ENCODE data around the gene HDC. TPM values are rescaled to one million over a fixed set of nuclear protein-coding genes. Genes with fewer than 3 reads are reported as not detected.
A peak's percentile ranks its signal among the peaks of the same experiment; 100 is the strongest.

Gene HDC
- total RNA-seq, 8 experiments from 2014 or later: 0.15 to 0.57 (median 0.29) TPM; not detected in 4

DNA sequence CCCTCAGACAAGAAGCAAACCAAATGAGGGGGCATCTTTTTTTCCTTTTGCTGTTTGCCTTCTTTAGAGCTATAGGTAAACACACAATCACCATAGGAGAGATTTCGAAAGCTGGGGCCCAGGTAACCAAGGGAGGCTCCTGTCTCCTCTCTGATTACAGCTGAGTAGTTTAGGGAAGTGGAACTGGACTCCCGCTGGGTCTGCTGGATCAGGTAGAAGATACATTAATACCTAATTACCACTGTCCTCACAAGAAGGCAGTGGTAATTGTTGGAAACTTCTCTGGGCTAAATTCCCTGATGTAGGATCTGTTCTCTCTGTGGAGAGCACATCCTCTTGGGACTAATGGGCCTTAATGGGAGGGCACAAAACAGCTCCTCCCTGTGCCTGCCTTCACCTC lies 32.7 kb downstream of the HDC start:
- Histone ChIP-seq H3K4me3 (no peak overlapping the region), H3K4me1 (replicated peaks in 1 of 2) (no peaks in the 10 kb centered on the region), H3K27ac (no peak overlapping the region)
- whole genome bisulfite sequencing, 10 experiments: 0 to 100% (median 60%) methylated on average over 1 to 2 of the region's 2 CpGs; no CpG with 5 or more reads in 4 of the 10 experiments
- ATAC-seq (replicated peaks in 6 of 8): no peak
- in situ Hi-C loops (cut with MboI; ENCODE audit: low pct_unique_long_range_greater_than_20kb in 2 of 9, low sequenced_read_pairs in 9 of 9, unreplicated experiment in 9 of 9): no loop called here

DNA sequence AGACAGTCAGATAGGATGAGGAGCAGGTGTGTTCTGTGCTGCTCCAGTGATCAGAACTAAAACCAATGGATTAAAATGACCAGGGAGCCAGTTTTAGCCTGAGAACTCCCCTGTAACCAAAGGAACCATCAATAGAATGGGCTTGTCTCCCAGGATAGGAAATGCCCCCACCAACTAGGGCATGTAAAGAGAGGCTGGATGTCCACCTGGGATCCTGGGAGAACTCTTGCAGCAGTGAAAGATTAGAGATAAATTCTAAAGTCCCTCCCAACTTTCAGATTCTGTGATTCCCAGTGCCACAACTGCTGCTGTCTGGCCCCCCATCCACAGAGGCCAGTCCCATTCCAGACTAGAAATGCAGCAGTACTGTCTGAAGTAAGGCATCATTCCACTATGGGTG lies 33.8 kb downstream of the HDC start:
- in situ Hi-C loops (cut with MboI; ENCODE audit: low pct_unique_long_range_greater_than_20kb in 2 of 9, low sequenced_read_pairs in 9 of 9, unreplicated experiment in 9 of 9): no loop called here
- ATAC-seq (replicated peaks in 6 of 8): no peak
- no peak overlapping the region for H3K27ac ChIP-seq
- no peak overlapping the region for H3K4me3 ChIP-seq
- H3K4me1 ChIP-seq (replicated peaks in 1 of 2): no peaks in the 10 kb centered on the region

DNA sequence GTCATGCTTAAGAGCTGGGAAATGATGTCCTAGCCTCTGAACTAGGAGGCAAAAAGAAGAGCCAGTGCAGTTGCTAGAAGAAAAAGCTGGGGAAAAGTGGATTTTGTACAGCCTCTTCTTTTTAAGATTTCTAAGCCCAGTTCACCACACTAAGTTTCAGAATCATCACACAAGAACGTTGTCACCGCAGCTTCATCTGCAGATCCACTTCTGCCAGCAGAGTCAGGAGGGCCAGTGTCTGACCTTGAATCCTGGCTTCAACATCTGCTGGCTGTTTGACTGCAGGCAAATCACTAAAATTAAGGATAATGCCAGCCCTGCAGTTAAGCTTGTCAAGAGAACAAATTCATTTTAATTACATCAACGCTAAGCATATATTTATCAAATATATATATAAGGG lies 36.2 kb downstream of the HDC start:
- H3K4me1 ChIP-seq (replicated peaks in 1 of 2): no peaks in the 10 kb centered on the region
- no peak overlapping the region for H3K4me3 ChIP-seq
- no peak overlapping the region for H3K27ac ChIP-seq
- in situ Hi-C loops (cut with MboI; ENCODE audit: low pct_unique_long_range_greater_than_20kb in 2 of 9, low sequenced_read_pairs in 9 of 9, unreplicated experiment in 9 of 9): no loop called here
- WGBS, 10 experiments: 55 to 100% (median 100%) methylated on average over 1 to 3 of the region's 3 CpGs; no CpG with 5 or more reads in 1 of the 10 experiments
- no peak for ATAC-seq (replicated peaks in 6 of 8)

DNA sequence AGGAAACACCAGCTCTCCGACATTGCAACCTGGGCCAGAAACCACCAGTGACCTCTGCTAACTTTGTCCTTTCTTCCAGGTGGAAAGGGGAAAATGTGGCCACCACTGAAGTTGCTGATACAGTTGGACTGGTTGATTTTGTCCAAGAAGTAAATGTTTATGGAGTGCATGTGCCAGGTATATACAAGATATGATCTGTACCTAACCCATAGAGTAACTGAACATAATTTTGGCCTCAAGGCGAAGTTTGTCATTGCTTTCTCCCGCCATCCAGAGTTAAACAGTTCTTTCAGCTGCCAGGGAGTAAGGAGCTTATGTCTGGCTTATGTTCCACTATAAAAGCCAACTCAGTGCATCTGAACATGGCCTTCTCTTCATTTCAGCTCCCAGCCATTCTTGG lies 36.7 kb downstream of the HDC start:
- Histone ChIP-seq H3K4me3 (no peak overlapping the region), H3K27ac (no peak overlapping the region), H3K4me1 (replicated peaks in 1 of 2) (no peaks in the 10 kb centered on the region)
- in situ Hi-C loops (cut with MboI; ENCODE audit: low pct_unique_long_range_greater_than_20kb in 2 of 9, low sequenced_read_pairs in 9 of 9, unreplicated experiment in 9 of 9): no loop called here
- no peak for ATAC-seq (replicated peaks in 6 of 8)
- WGBS, 10 experiments: 80 to 100% (median 90%) methylated on average over 1 to 3 of the region's 3 CpGs; no CpG with 5 or more reads in 3 of the 10 experiments

DNA sequence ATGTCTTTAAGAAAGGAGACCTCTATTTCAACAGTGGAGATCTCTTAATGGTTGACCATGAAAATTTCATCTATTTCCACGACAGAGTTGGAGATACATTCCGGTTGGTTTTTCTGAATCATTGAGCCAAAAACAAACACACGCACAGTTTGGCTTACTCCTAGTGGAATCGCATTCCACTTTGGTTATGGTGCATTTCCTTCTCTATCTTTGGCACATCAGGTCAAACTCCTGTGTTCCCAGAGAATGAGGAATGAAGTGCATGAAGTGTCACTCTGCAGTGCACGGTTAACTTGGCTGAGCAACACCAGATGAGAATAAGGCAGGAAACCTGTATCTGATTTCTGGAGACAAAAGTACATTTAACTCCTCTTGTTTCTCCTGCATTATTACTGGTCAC lies 38.5 kb downstream of the HDC start:
- in situ Hi-C loops (cut with MboI; ENCODE audit: low pct_unique_long_range_greater_than_20kb in 2 of 9, low sequenced_read_pairs in 9 of 9, unreplicated experiment in 9 of 9): no loop called here
- Histone ChIP-seq H3K27ac (no peak overlapping the region), H3K4me3 (no peak overlapping the region), H3K4me1 (replicated peaks in 1 of 2) (no peaks in the 10 kb centered on the region)
- WGBS, 10 experiments: 22 to 100% (median 86%) methylated on average over 1 to 5 of the region's 5 CpGs; no CpG with 5 or more reads in 1 of the 10 experiments
- ATAC-seq (replicated peaks in 6 of 8): no peak

- WGBS, 10 experiments: 81 to 100% (median 98%) methylated on average over 2 to 3 of the region's 3 CpGs
- no peak overlapping the region for H3K27ac ChIP-seq
- H3K4me3 ChIP-seq: no peak overlapping the region
- no peak for ATAC-seq (replicated peaks in 6 of 8)
- in situ Hi-C loops (cut with MboI; ENCODE audit: low pct_unique_long_range_greater_than_20kb in 2 of 9, low sequenced_read_pairs in 9 of 9, unreplicated experiment in 9 of 9): no loop called here
- H3K4me1 ChIP-seq (replicated peaks in 1 of 2): no peaks in the 10 kb centered on the region
Observed at GRCh38 chr15:50225938-50226337, 39.6 kb downstream of the HDC start.

- WGBS, 10 experiments: 0 to 100% (median 86%) methylated on average over 1 of the region's 1 CpG; no CpG with 5 or more reads in 1 of the 10 experiments
- in situ Hi-C loops (cut with MboI; ENCODE audit: low pct_unique_long_range_greater_than_20kb in 2 of 9, low sequenced_read_pairs in 9 of 9, unreplicated experiment in 9 of 9): no loop called here
- Histone ChIP-seq H3K4me1 (replicated peaks in 1 of 2) (no peaks in the 10 kb centered on the region), H3K27ac (no peak overlapping the region), H3K4me3 (no peak overlapping the region)
- no peak for ATAC-seq (replicated peaks in 6 of 8)
Observed at GRCh38 chr15:50225057-50225456, 40.5 kb downstream of the HDC start.

DNA sequence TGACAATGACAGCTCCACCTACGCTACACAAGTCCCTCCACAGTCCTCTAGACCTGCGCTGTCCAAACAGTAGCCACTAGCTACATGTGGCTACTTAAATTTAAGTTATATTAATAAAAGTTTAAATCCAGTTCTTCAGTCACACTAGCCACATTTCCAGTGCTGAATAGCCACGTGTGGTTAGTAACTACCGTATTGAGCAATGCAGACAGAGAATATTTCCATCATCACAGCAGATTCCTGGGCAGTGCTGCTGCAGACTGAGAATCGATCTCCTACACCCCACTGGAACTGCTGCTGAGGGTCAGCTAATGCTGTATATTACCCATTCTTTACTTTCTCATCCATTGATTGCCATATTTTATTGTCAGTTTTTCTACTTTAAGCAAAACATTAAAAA lies 40.9 kb downstream of the HDC start:
- peak in 1 of 8 experiments; percentile 32 for ATAC-seq (replicated peaks in 6 of 8)
- no peak overlapping the region for H3K4me3 ChIP-seq

DNA sequence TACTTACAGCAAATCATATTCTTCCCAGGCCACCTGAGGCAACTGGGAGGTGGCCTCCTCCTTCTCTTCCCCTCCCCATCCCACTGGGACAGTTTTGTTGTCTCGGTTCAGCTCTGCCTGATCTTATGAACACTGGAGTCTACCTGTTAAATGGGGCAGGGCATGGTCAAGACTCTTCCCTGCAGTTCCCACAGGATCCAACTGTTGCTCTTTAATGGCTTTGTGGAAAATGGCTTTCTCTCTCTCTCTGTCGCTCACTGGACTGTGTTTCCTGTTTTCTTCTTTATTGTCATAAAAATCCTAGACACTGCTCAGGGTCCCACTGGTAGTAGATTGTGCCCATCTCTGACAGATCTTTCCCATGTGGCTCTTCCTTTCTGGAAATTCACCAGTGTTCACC lies 43.3 kb downstream of the HDC start:
- in situ Hi-C loops (cut with MboI; ENCODE audit: low pct_unique_long_range_greater_than_20kb in 2 of 9, low sequenced_read_pairs in 9 of 9, unreplicated experiment in 9 of 9): no loop called here
- no peaks in the 10 kb centered on the region for H3K4me1 ChIP-seq (replicated peaks in 1 of 2)
- H3K27ac ChIP-seq: no peak overlapping the region
- WGBS, 10 experiments: 29 to 100% (median 83%) methylated on average over 1 of the region's 2 CpGs; no CpG with 5 or more reads in 5 of the 10 experiments
- H3K4me3 ChIP-seq: no peak overlapping the region
- ATAC-seq (replicated peaks in 6 of 8): no peak

More for the DNA sequence above, 40.9 kb downstream of the HDC start:
- Histone ChIP-seq H3K4me1 (replicated peaks in 1 of 2) (no peaks in the 10 kb centered on the region), H3K27ac (no peak overlapping the region)
- in situ Hi-C loops (cut with MboI; ENCODE audit: low pct_unique_long_range_greater_than_20kb in 2 of 9, low sequenced_read_pairs in 9 of 9, unreplicated experiment in 9 of 9): no loop called here
- WGBS, 10 experiments: 50 to 100% (median 80%) methylated on average over 1 to 5 of the region's 5 CpGs; no CpG with 5 or more reads in 1 of the 10 experiments

DNA sequence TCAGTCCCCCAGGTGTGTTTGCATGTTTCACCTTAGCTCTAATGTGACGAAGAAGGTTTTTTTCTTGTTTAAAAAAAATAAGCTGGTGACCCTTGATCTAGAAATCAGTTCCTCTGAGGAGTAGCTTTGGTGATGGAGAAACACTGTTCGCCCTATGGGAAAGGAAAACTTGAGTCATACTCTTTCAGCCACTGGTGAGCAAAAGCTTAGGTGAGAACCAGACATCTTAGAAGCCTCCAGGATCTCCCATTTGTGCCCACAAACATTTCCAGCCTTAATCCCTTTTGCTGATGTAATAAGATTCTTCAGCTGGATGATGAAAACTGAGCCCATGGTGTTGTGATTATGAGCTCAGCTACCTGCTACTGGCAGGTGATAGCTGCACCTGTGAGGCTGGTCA lies 45.7 kb downstream of the HDC start:
- ATAC-seq (replicated peaks in 6 of 8): no peak
- WGBS, 10 experiments: 17 to 100% (median 71%) methylated on average over 1 to 2 of the region's 2 CpGs; no CpG with 5 or more reads in 3 of the 10 experiments
- no peak overlapping the region for H3K4me3 ChIP-seq
- in situ Hi-C loops (cut with MboI; ENCODE audit: low pct_unique_long_range_greater_than_20kb in 2 of 9, low sequenced_read_pairs in 9 of 9, unreplicated experiment in 9 of 9): no loop called here
- H3K27ac ChIP-seq: no peak overlapping the region
- H3K4me1 ChIP-seq (replicated peaks in 1 of 2): no peaks in the 10 kb centered on the region

- WGBS, 10 experiments: 0 to 100% (median 91%) methylated on average over 1 of the region's 1 CpG; no CpG with 5 or more reads in 2 of the 10 experiments
- Histone ChIP-seq H3K4me3 (no peak overlapping the region), H3K27ac (no peak overlapping the region), H3K4me1 (replicated peaks in 1 of 2) (no peaks in the 10 kb centered on the region)
- in situ Hi-C loops (cut with MboI; ENCODE audit: low pct_unique_long_range_greater_than_20kb in 2 of 9, low sequenced_read_pairs in 9 of 9, unreplicated experiment in 9 of 9): no loop called here
- no peak for ATAC-seq (replicated peaks in 6 of 8)
Observed at GRCh38 chr15:50218691-50219090, 46.8 kb downstream of the HDC start.

- in situ Hi-C loops (cut with MboI; ENCODE audit: low pct_unique_long_range_greater_than_20kb in 2 of 9, low sequenced_read_pairs in 9 of 9, unreplicated experiment in 9 of 9): no loop called here
- WGBS, 10 experiments: 0 to 100% (median 50%) methylated on average over 1 of the region's 1 CpG; no CpG with 5 or more reads in 1 of the 10 experiments
- Histone ChIP-seq H3K27ac (no peak overlapping the region), H3K4me3 (no peak overlapping the region), H3K4me1 (replicated peaks in 1 of 2) (no peaks in the 10 kb centered on the region)
- ATAC-seq (replicated peaks in 6 of 8): no peak
Observed at GRCh38 chr15:50218291-50218690, 47.2 kb downstream of the HDC start.

- in situ Hi-C loops (cut with MboI; ENCODE audit: low pct_unique_long_range_greater_than_20kb in 2 of 9, low sequenced_read_pairs in 9 of 9, unreplicated experiment in 9 of 9): no loop called here
- H3K4me1 ChIP-seq (replicated peaks in 1 of 2): no peaks in the 10 kb centered on the region
- 37 to 100% (median 86%) methylated on average over 1 to 7 of the region's 8 CpGs; no CpG with 5 or more reads in 4 of the 10 experiments for WGBS, 10 experiments
- ATAC-seq (replicated peaks in 6 of 8): peak in 1 of 8 experiments; percentile 40
- H3K27ac ChIP-seq: no peak overlapping the region
- no peak overlapping the region for H3K4me3 ChIP-seq
Observed at GRCh38 chr15:50210462-50211157, 54.9 kb downstream of the HDC start.

GRCh38 chr15:50209809-50210208 lies 55.7 kb downstream of the HDC start:
- Histone ChIP-seq H3K4me1 (replicated peaks in 1 of 2) (no peaks in the 10 kb centered on the region), H3K4me3 (no peak overlapping the region), H3K27ac (no peak overlapping the region)
- ATAC-seq (replicated peaks in 6 of 8): no peak
- in situ Hi-C loops (cut with MboI; ENCODE audit: low pct_unique_long_range_greater_than_20kb in 2 of 9, low sequenced_read_pairs in 9 of 9, unreplicated experiment in 9 of 9): no loop called here
- 0 to 100% (median 78%) methylated on average over 1 to 4 of the region's 4 CpGs; no CpG with 5 or more reads in 1 of the 10 experiments for WGBS, 10 experiments

Measured in motor neuron (in vitro differentiated cells).